ENCODE results near the gene FBXW4.

Gene FBXW4

DNA sequence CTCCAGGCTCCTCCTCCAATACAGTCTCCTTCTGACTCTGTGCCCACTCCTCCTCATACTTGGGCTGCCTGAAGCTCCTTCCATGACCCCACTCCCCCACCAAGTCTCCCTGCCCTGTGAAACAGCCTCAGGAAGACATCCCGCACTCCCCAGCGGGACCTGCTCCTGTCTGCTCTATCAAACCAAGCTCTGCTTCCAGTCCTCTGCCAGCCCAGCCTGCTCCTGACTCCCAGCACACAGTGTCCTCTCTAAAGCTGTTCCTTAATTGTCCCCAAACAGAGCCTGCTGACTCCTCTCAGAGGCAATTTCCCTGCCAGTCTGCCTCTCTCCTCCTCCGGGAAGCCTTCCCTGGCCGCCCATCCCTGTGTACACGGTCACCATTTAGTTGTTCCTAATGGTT, 116.8 kb downstream of the FBXW4 start:
- H3K4me2 ChIP-seq (ENCODE audit: low read depth, low read length, poor library complexity, severe bottlenecking) = no peak overlapping the region
- no peak overlapping the region for H3K9ac ChIP-seq (ENCODE audit: low read depth, low read length, poor library complexity, severe bottlenecking)
- H4K20me1 ChIP-seq (ENCODE audit: insufficient read depth, low read length, poor library complexity, severe bottlenecking) = no peaks in the 10 kb centered on the region
- H3K9me2 ChIP-seq (replicated peaks; ENCODE audit: low read depth, low read length) = no peaks in the 10 kb centered on the region
- TF ChIP-seq CTCF (conservative IDR thresholded peaks at IDR 0.05; ENCODE audit: low read length) (no peak), EZH2phosphoT487 (IDR thresholded peaks at IDR 0.05; ENCODE audit: borderline replicate concordance) (no peak)
- H3K9me3 ChIP-seq (ENCODE audit: insufficient read depth, low read depth, low read length) = no peaks in the 10 kb centered on the region
- H3K27me3 ChIP-seq (ENCODE audit: insufficient read depth, low read length, poor library complexity, severe bottlenecking) = no peaks in the 10 kb centered on the region
- H2AFZ ChIP-seq (ENCODE audit: low read length) = no peak overlapping the region
- H3K36me3 ChIP-seq (ENCODE audit: insufficient read depth, low read length) = no peaks in the 10 kb centered on the region; the same call in 1 of the 2 replicates
- H3K79me2 ChIP-seq (ENCODE audit: insufficient read depth, low read length) = no peaks in the 10 kb centered on the region
- no peaks in the 10 kb centered on the region for H3K4me1 ChIP-seq (ENCODE audit: insufficient read depth, low read length, poor library complexity, severe bottlenecking)
- H3K4me3 ChIP-seq (ENCODE audit: low read length, poor library complexity, severe bottlenecking) = no peak overlapping the region
- no peaks in the 10 kb centered on the region for H3F3A ChIP-seq (ENCODE audit: low read depth)

DNA sequence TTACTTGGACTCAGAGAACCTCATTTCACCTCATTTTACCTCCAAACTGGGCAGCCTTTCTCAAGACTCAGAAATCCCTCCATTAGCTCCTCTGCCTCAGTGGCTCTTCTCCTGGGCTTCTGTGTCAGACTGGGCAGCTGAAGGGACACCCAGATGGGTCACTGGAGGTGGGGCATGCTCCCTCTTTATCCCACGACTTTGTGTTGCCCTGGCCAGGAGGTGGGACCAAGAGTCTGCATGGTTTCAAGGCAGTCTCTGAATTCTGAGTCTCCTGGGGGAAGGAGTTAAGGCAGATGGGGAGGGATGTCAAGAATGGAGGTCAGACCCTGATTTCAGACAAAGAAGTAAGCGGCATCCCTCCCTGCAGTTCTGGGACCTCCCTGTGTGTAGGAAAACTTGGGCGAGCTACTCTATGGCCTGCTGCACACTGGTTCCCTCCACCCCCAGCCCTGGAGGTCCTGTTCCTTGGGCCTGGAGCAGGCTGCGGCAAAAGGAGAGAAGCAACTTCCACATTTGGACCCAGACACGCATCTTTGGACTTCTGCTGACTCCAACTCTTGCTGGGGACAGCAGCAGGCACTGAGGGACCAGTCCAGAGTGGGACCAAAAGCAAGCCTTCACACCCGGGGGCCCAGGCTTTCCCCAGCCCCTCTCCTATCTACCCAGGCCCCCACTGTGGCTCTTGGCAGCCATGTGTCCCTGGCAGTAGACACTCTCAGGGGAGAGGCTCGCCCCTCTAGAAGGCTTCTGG, 117.7 kb downstream of the FBXW4 start:
- TF ChIP-seq EZH2phosphoT487 (IDR thresholded peaks at IDR 0.05; ENCODE audit: borderline replicate concordance) = no peak
- TF ChIP-seq CTCF (conservative IDR thresholded peaks at IDR 0.05; ENCODE audit: low read length) = no peak
- H3K9me2 ChIP-seq (replicated peaks; ENCODE audit: low read depth, low read length) = no peaks in the 10 kb centered on the region
- no peak overlapping the region for H3K4me3 ChIP-seq (ENCODE audit: low read length, poor library complexity, severe bottlenecking)
- no peaks in the 10 kb centered on the region for H4K20me1 ChIP-seq (ENCODE audit: insufficient read depth, low read length, poor library complexity, severe bottlenecking)
- no peak overlapping the region for H2AFZ ChIP-seq (ENCODE audit: low read length)
- no peak overlapping the region for H3K9ac ChIP-seq (ENCODE audit: low read depth, low read length, poor library complexity, severe bottlenecking)
- H3K36me3 ChIP-seq (ENCODE audit: insufficient read depth, low read length) = no peaks in the 10 kb centered on the region; the same call in 1 of the 2 replicates
- H3K27me3 ChIP-seq (ENCODE audit: insufficient read depth, low read length, poor library complexity, severe bottlenecking) = no peaks in the 10 kb centered on the region
- no peak overlapping the region for H3K4me2 ChIP-seq (ENCODE audit: low read depth, low read length, poor library complexity, severe bottlenecking)
- no peaks in the 10 kb centered on the region for H3K4me1 ChIP-seq (ENCODE audit: insufficient read depth, low read length, poor library complexity, severe bottlenecking)
- H3K79me2 ChIP-seq (ENCODE audit: insufficient read depth, low read length) = no peaks in the 10 kb centered on the region
- H3K9me3 ChIP-seq (ENCODE audit: insufficient read depth, low read depth, low read length) = no peaks in the 10 kb centered on the region
- no peaks in the 10 kb centered on the region for H3F3A ChIP-seq (ENCODE audit: low read depth)

GRCh38 chr10:101576211-101576863, 118.6 kb downstream of the FBXW4 start:
- Histone ChIP-seq H3K9me3 (ENCODE audit: insufficient read depth, low read depth, low read length) (no peaks in the 10 kb centered on the region), H3K79me2 (ENCODE audit: insufficient read depth, low read length) (no peaks in the 10 kb centered on the region), H3K4me1 (ENCODE audit: insufficient read depth, low read length, poor library complexity, severe bottlenecking) (no peaks in the 10 kb centered on the region), H3K9me2 (replicated peaks; ENCODE audit: low read depth, low read length) (no peaks in the 10 kb centered on the region), H2AFZ (ENCODE audit: low read length) (no peak overlapping the region), H4K20me1 (ENCODE audit: insufficient read depth, low read length, poor library complexity, severe bottlenecking) (no peaks in the 10 kb centered on the region), H3F3A (ENCODE audit: low read depth) (no peaks in the 10 kb centered on the region), H3K36me3 (ENCODE audit: insufficient read depth, low read length) (no peaks in the 10 kb centered on the region; the same call in 1 of the 2 replicates), H3K9ac (ENCODE audit: low read depth, low read length, poor library complexity, severe bottlenecking) (no peak overlapping the region), H3K4me3 (ENCODE audit: low read length, poor library complexity, severe bottlenecking) (no peak overlapping the region), H3K27me3 (ENCODE audit: insufficient read depth, low read length, poor library complexity, severe bottlenecking) (no peaks in the 10 kb centered on the region), H3K4me2 (ENCODE audit: low read depth, low read length, poor library complexity, severe bottlenecking) (no peak overlapping the region)
- no peak for TF ChIP-seq CTCF (conservative IDR thresholded peaks at IDR 0.05; ENCODE audit: low read length)
- TF ChIP-seq EZH2phosphoT487 (IDR thresholded peaks at IDR 0.05; ENCODE audit: borderline replicate concordance) = no peak

Measured in Loucy (cell line).